ENCODE measurements around the gene RASGRP4.
"Not testable (repeated sequence)": the region's sequence is repeated elsewhere in the genome, so short reads cannot be mapped to it uniquely, and the experiment has no call there.

RASGRP4 gene

GRCh38 chr19:38425810-38426466, at the start of gene RASGRP4:
Gene RASGRP4 (minus strand): TSS chr19:38426219. CDS start chr19:38426091, 128 bp downstream.
- TF ChIP-seq ISL1 (CRISPR knock-in tag; IDR thresholded peaks at IDR 0.05) (no peak), CSDC2 (CRISPR knock-in tag; IDR thresholded peaks at IDR 0.05) (no peak), ZNF8 (CRISPR knock-in tag; IDR thresholded peaks at IDR 0.05) (no peak)
- TF ChIP-seq, protein P1, sequence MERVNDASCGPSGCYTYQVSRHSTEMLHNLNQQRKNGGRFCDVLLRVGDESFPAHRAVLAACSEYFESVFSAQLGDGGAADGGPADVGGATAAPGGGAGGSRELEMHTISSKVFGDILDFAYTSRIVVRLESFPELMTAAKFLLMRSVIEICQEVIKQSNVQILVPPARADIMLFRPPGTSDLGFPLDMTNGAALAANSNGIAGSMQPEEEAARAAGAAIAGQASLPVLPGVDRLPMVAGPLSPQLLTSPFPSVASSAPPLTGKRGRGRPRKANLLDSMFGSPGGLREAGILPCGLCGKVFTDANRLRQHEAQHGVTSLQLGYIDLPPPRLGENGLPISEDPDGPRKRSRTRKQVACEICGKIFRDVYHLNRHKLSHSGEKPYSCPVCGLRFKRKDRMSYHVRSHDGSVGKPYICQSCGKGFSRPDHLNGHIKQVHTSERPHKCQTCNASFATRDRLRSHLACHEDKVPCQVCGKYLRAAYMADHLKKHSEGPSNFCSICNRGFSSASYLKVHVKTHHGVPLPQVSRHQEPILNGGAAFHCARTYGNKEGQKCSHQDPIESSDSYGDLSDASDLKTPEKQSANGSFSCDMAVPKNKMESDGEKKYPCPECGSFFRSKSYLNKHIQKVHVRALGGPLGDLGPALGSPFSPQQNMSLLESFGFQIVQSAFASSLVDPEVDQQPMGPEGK (CRISPR knock-in tag; IDR thresholded peaks at IDR 0.05; ENCODE audit: borderline replicate concordance), result no peak
- no peak for ATAC-seq

- no peak for TF ChIP-seq SNAI2 (CRISPR knock-in tag; IDR thresholded peaks at IDR 0.05)
- TF ChIP-seq, protein P2, sequence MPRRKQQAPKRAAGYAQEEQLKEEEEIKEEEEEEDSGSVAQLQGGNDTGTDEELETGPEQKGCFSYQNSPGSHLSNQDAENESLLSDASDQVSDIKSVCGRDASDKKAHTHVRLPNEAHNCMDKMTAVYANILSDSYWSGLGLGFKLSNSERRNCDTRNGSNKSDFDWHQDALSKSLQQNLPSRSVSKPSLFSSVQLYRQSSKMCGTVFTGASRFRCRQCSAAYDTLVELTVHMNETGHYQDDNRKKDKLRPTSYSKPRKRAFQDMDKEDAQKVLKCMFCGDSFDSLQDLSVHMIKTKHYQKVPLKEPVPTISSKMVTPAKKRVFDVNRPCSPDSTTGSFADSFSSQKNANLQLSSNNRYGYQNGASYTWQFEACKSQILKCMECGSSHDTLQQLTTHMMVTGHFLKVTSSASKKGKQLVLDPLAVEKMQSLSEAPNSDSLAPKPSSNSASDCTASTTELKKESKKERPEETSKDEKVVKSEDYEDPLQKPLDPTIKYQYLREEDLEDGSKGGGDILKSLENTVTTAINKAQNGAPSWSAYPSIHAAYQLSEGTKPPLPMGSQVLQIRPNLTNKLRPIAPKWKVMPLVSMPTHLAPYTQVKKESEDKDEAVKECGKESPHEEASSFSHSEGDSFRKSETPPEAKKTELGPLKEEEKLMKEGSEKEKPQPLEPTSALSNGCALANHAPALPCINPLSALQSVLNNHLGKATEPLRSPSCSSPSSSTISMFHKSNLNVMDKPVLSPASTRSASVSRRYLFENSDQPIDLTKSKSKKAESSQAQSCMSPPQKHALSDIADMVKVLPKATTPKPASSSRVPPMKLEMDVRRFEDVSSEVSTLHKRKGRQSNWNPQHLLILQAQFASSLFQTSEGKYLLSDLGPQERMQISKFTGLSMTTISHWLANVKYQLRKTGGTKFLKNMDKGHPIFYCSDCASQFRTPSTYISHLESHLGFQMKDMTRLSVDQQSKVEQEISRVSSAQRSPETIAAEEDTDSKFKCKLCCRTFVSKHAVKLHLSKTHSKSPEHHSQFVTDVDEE (CRISPR knock-in tag; IDR thresholded peaks at IDR 0.05), result no peak
- TF ChIP-seq OSR1 (CRISPR knock-in tag; IDR thresholded peaks at IDR 0.05), result no peak
- TF ChIP-seq GLIS3 (CRISPR knock-in tag; IDR thresholded peaks at IDR 0.05), result no peak
- TF ChIP-seq, protein P1 (CRISPR knock-in tag; IDR thresholded peaks at IDR 0.05; ENCODE audit: borderline replicate concordance), result no peak
- no peak for TF ChIP-seq ZNF70 (CRISPR knock-in tag; IDR thresholded peaks at IDR 0.05)
- no peak for TF ChIP-seq ZC3H10 (CRISPR knock-in tag; IDR thresholded peaks at IDR 0.05)
- TF ChIP-seq CSDC2 (CRISPR knock-in tag; IDR thresholded peaks at IDR 0.05), result no peak
- TF ChIP-seq PPARA (CRISPR knock-in tag; IDR thresholded peaks at IDR 0.05; ENCODE audit: borderline replicate concordance), result no peak
- no peak for ATAC-seq
Measured at GRCh38 chr19:38475176-38475575, 49.2 kb upstream of the RASGRP4 start.

GRCh38 chr19:38473201-38473600, 47.2 kb upstream of the RASGRP4 start:
- no peak for ATAC-seq
- TF ChIP-seq SNAI2 (CRISPR knock-in tag; IDR thresholded peaks at IDR 0.05), result no peak
- TF ChIP-seq ZC3H10 (CRISPR knock-in tag; IDR thresholded peaks at IDR 0.05), result no peak
- TF ChIP-seq, protein P2 (CRISPR knock-in tag; IDR thresholded peaks at IDR 0.05), result no peak
- TF ChIP-seq PPARA (CRISPR knock-in tag; IDR thresholded peaks at IDR 0.05; ENCODE audit: borderline replicate concordance), result no peak
- no peak for TF ChIP-seq ZNF70 (CRISPR knock-in tag; IDR thresholded peaks at IDR 0.05)
- TF ChIP-seq TOX (CRISPR knock-in tag; IDR thresholded peaks at IDR 0.05; ENCODE audit: borderline replicate concordance), result no peak
- TF ChIP-seq ZFP3 (CRISPR knock-in tag; IDR thresholded peaks at IDR 0.05), result no peak
- no peak for TF ChIP-seq ESRRG (CRISPR knock-in tag; IDR thresholded peaks at IDR 0.05)
- TF ChIP-seq ISL1 (CRISPR knock-in tag; IDR thresholded peaks at IDR 0.05), result no peak
- no peak for TF ChIP-seq CSDC2 (CRISPR knock-in tag; IDR thresholded peaks at IDR 0.05)
- TF ChIP-seq ZNF565 (CRISPR knock-in tag; conservative IDR thresholded peaks at IDR 0.05; ENCODE audit: low read depth), result no peak
- TF ChIP-seq BACH2 (CRISPR knock-in tag; IDR thresholded peaks at IDR 0.05; ENCODE audit: borderline replicate concordance), result no peak
- TF ChIP-seq POU6F1 (CRISPR knock-in tag; IDR thresholded peaks at IDR 0.05; ENCODE audit: borderline replicate concordance, low read depth), result no peak
- TF ChIP-seq CREB5 (CRISPR knock-in tag; IDR thresholded peaks at IDR 0.05; ENCODE audit: low read depth), result no peak
- no peak for TF ChIP-seq ZNF8 (CRISPR knock-in tag; IDR thresholded peaks at IDR 0.05)

DNA sequence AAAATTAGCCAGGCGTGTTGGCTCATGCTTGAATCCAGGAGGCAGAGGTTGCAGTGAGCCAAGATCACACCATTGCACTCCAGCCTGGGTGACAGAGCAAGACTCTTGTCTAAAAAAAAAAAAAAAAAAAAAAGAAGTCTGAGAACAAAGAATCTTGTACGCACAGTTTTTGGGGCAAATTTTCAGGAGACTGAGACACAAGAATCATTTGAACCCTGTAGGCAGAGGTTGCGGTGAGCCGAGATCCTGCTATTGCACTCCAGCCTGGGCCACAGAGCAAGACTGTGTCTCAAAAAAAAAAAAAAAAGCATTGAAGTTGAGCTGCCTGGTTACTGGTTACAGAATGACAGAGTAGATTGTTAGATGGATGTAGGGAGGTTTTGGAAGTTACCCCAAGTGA, 46.7 kb upstream of the RASGRP4 start:
- not testable (repeated sequence) for ATAC-seq
